NCI-H345 treated with DMSO at 0.1 percent for 48 hours (cell line): Measurements from ENCODE around the gene GRK4.
"Not testable (repeated sequence)": the region's sequence is repeated elsewhere in the genome, so short reads cannot be mapped to it uniquely, and the experiment has no call there.

Source experiments
- DNase-seq: peaks from one replicate; lab custom pipeline; 2025; ENCODE audit not compliant: unreplicated experiment; lab: John Stamatoyannopoulos, UW

Gene GRK4

DNA sequence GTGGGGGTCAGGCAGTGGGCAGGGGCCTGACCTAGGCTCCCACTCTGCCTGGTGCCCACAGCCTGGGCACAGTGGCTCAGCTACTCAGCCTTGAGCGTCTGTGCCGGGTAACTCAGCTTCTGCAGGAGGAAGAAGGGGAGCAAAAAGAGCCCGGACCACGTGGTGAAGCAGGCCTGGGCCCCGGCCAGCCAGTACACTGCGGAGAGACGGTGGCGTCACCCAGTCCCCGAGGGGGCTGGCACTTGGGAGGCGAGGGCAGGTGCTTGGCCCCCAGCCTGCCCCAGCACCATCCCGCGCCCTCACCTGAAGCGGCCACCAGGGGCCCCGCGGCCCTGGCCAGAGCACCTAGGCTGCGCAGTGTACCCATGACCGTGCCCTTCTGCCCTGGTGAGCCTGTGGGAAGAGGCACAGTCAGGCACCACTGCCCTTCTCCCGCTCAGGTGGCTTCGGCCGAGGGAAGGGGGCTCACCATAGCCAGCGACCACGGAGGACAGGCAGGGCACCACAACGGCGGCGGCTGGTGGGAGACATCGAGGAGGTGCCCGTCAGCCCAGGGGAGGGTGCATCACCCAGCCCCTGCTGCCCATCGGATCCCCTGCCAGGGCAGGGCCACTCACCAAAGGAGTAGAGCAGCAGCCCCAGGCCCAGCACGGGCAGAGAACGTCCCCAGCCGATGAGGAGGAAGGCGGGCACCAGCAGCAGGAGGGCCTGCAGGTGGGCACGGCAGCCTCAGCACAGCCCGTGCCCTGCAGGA, 32.4 kb upstream of the GRK4 start:
- DNase-seq = no peak

DNA sequence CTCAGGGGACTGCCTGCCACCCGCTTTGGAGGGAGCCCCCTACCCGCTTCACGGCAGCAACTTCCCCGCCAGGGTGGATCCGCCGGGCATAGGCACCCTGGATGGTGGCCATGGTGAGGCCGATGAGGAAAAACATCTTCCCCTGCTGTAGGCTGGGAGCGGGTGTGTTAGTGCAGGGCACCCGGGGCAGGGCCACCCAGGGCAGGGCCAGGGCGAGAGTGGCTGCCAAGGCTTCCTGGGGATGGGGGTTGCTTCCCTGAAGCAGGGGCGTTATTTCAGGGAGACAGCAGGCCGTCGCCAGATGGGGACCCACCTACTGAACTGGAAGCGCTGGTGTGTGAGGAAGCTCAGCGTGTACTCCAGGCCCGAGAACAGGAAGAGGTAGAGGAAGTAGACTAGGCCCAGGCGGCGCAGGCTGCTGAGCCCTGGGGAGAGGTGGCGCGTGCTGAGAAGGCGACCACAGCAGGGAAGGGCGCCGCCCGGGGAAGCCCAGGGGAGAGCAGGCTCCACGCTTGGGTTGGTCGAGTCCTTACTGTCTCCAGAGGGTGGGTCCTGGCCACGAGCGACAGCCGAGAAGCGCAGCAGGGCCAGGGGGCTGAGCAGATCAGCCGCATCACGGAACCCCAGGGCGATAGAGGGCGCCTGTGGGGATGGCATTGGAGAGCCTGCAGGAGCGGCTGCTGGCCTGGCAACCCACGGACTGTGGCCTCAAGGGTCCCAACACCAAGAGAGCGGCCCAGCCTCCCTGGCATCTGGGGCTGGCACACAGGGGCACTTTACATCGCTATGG, 31.7 kb upstream of the GRK4 start:
- no peak for DNase-seq

DNA sequence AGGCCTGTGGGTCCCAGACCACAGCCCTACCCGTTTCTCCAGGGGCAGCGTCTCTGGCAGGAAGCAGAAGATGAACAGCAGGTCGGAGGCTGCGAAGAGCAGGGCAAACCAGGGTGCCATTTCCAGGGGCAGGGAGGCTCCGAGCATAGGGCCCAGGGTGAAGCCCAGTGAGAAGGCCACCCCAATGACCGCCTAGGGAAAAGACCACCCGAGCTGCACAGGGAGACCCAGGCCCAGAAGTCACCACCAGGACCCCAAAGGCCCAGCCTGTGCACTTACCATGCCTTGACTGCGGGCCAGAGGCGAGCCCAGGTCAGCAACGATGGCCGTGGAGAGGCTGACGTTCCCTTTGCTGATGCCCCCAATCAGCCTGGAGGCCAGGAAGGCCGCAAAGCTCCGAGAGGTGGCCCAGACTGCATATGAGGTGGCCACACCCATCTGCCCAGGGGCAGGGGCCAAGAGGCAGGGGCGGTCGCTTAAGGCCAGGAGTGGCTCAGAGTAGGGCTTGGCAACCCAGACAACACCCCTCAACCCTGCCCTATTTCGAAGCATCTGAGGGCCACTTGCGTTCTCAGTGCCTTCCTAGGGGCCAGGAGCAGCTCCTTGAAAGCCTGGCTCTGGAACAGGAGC, 30.9 kb upstream of the GRK4 start:
- no peak for DNase-seq

DNA sequence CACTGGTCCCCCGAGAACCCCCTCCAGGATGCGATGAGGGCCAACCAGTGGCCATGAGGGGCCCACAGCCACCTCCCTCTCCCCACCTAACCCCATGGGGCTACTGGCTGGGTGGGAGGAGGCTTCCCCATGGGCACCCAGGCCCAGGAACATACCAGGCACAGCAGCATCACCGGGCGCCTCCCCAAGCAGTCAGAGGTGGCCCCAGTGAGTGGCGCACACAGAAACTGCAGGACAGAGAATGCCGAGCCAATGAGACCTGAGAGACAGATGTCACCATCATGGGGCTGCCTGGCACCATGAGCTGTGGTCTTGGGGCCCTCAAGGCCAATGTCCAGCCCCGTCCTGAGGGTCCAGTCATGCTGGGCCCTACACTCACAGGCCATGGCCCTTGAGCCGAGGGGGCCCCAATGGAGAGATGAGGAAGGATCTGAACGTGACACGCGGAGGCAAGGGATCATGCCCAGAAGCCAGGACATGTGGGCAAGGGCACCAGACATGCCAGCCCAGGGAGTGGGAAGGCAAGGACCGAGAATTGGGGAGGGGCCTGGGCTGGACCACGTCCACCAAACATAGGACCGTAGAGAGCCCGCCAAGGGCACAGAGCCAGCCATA, 30.3 kb upstream of the GRK4 start:
- no peak for DNase-seq

DNA sequence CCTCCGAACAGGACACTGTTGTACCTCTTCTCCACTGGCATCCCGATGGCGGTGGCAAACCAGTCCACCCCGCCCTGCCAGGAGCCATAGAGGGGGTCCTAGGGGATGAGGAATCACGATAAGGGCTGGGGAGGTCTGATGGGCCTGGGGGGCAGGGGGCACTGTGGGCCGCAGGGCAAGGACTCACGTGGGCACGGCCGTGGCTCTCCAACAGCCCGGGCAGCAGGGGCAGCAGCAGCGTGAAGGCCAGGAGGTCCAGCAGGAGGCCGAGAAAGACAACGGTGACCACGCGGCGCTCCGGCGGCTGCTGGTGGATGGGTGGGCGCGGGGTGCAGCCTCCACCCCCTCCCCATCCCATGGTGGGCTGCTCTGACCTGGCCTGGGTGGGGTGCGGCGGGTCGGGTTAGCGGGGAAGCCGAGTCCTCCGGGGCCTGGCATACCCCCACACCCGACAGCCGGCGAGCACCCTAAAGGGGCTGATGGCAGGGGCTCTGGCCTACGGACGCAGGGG, 29.8 kb upstream of the GRK4 start:
- no peak for DNase-seq

DNA sequence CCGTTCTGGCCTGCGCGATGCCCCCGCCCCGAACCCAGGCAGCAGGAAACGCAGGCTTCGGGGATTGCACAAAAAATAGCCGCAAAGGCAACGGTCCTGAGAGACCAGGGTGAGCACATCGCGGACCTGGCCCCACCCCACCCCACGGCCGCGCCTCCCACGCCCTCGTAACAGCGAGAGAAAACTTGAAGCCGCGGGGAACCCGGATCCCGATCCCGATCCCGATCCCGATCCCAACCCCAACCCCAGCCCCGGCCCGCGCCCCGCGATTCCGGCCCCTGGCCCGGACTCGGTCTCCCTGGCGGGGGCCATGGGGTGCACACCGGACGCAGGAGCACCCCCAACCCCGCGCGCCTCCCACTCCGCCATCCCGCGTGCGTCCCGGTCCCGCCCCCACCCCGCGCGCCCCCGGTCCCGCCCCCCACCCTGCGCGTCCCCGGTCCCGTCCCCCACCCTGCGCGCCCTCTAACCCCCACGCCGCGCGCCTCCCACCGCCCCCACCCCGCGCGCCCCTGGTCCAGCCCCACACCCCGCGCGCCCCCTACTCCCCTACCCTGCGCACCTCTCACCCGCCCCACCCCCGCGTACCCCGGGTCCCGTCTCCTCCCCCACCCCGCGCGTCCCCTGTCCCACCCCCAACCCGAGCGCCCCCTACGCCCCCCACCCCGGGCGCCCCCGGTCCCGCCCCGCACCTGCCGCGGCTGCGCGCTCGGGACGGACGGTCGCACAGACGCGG, 29.1 kb upstream of the GRK4 start:
- DNase-seq = no peak

DNA sequence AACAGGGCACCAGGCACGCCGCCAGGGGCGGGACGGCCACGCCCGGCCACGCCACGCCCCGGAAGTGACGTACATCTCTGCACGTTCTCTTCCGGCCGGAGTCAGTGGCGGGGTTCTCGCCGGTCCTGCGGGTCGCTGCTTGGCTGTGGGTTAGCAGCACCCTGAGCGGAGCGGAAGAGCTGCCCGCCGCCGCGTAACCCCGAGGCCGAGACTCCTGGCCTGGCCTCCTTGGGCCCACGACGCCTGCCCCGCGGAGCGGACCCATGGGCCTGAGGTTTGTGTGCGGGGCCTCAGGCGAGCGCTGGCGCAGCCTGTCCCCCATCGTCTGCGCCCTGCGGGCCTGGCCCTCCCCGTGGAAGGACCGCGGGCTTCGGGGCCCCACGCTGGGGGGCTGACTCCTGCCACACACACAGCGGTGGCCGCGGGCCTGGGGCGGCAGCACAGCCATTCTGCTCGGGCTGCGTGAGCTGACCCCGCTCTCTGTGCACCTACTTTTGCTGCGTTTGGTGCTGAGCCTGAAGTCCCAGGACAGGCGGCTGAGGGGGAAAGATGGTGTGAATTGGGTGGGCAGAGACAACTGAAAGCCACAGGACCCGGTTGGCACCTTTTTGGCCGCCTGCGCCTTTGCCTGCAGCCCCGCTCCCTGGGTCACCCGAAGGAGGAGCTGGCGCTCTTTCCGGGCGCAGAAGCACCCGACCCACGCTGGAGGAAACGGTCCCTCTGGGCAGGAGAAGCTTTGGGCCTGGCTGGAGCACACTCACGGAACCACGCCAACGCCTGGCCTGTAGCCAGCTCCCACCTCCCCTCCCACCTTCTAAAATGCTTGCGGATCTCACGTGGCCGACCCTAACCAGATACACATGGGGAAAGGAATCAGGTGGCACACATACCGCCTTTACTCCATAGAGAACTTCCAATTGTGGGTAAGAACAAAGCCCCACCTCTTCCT, 28.3 kb upstream of the GRK4 start:
- peak; percentile 34 for DNase-seq

DNA sequence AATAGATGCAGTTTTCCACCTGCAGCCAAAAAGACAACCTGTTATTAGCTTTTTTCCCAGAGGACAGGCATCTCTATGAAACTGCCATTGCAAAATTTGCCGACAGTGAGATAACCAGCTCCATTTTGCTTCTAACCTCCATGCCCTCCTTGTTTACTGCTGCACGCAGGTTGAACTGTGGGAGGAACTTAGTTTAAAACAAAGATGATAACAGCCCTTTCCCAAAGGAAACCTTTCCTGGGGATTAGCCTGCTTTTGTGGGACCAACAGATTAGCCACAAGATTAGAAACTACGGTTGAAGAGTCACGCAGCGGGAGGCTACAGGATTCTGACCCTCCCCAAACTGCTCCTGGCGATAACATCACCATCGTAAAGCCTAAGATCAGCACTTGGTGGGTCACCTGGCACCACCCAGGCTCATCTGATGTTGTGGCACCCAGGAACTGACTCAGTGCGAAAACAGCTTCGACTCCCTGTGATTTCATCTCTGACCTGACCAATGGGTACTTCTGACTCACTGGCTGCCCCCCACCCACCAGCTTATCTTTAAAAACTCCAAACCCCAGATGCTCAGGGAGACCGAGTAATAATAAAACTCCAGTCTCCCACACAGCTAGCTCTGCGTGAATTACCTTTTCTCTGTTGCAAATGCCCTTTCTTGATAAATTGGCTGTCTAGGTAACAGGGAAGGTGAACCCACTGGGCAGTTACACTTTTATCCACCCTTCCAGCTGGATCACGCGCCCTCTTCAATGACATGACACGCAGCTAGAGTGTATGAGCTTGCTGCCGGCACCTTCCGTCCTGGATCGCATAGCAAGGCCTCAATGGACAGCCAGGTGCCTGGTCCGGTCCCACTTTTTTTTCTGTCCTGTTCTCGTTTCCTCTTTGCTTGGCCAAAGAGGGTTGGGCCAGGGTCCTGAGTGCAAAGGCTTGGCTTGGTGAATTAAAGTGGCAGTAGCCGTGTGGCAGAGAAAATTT, 27.3 kb upstream of the GRK4 start:
- DNase-seq = no peak

DNA sequence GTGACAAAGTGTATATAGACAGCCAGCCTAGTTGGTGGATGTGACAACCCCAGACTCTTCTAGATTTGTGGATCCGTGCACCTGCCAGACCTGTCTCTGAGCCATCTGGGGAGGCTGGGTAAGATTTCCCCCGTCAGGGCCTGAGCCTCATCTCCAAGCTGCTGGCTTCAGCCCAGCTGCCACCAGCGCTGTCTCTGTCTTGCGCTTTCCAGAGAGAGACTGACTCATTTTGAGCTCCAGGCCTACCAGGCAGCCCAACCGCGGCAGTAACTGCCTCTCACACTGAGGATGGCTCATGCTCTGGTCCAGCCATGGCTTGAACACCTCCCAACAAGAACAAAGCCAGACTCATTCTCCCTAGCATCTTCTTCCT, 26.6 kb upstream of the GRK4 start:
- no peak for DNase-seq

DNA sequence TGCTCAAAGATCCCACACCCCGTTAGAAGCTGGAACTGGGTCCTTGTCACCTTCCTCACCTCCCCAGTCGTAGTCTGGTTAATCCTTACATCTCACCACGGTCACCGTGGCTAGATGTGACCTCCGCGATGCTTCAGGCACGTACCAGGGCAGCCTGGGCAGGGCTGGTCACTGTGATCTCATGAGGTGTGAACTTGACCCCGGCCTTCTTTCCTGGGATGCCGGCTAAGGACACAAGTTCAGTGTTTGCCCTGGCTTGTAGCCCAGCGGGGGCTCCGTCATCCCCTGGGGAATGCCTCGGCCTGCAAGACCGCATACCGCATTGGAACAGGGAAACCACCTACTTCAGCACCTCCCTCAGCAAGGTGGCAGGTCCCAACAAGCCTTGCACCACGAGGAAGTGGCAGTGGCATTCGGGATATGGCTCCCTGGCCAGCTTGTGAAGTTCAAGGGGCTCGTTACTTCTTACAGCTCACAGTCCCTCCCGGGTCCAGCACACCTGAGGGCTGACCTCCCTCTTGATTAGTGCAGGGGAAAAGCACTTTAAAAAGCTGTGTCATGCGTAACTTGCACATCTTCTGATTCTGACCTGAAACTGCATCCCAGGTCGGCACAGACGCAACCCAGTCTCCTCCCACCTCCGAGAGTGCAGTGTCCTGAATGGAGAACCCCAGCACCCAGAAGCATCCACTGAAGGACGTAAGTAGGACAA, 26.1 kb upstream of the GRK4 start:
- DNase-seq = no peak

DNA sequence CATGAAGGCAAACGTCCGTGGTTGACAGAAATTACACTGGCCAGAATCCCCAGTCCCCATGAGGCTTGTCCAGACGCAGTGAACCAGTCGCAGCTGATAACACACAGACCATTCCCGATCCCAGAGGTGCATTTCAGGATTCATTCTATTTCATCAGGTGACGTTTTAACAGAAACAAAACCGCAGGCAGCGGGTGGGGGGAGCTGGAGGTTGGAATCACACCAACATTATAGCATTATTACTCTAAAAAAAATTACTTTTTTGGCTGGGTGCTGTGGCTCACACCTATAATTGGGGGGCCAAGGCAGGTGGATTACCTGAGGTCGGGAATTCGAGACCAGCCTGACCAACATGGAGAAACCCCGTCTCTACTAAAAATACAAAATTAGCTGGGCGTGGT, 25.4 kb upstream of the GRK4 start:
- DNase-seq = no peak

DNA sequence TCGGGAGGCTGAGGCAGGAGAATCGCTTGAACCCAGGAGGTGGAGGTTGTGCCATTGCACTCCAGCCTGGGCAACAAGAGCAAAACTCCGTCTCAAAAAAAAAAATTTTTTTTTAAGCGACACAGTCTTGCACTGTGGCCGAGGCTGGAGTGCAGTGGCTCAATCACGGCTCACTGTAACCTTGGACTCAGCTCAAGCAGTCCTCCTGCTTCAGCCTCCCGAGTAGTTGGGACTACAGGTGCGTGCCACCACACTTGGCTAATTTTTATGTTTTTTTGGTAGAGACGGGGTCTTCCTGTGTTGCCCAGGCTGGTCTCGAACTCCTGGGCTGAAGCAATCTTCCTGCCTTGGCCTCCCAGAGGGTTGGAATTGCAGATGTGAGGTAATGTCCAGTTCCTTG, 25.0 kb upstream of the GRK4 start:
- DNase-seq = not testable (repeated sequence)

DNA sequence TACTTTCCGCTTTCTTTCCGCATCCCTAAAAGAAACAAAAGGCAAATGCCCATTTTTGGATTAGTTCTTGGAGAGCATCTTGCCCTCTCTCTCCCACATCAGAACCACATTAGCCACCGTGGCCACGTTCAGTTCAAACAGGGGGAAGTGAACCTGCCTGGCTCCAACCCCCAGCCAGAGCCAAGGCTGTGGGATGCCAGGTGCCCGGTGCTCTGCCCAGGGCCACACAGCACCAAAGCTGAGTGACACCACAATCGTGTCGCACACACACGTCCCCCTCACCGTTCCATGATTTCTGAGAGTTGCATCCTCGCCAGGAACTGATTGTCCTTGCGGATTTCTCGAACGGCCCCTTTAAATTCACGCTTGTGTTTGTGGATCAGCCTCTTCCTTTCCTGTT, 24.5 kb upstream of the GRK4 start:
- DNase-seq = no peak

DNA sequence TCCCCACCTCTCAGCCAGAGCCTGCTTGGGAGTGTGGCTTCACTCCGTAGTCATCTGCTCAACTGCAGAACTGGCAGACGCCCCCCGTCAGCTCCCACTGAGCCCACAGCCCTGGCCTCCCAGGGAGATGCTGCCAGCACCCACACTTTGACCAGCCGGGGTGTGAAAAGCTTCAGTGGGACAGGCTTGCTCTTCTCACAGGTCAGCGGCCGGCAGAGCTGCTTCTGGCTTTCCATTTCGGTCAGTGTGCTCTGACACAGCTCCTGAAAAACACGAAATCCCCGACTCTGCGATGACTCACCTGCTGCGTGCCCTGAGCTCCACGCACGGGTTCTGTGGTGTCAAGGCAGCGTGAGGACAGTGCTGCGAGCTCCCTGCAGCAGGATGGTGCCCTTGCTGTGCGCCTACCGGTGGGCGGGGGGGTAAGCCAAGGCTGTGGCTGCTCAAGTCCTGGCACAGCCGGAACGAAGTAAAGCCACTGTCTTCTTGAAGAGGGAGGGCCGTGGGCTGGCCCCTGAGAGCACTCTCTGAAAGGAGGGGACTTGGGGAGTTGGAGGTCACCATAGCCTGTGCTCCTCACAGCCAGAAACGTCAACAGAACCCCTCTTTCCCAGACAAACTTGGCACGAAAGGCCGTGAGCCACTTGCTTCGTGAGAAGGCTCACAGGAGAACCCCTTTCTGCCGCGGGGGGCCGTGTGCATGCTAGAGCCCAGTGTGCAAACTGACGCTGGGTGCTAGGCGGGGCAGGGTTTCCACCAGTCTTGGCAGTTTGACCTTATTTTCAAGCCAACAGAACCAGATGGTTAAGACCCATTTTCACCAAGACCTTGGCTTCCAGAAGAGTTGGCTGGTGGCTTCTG, 23.8 kb upstream of the GRK4 start:
- no peak for DNase-seq

DNA sequence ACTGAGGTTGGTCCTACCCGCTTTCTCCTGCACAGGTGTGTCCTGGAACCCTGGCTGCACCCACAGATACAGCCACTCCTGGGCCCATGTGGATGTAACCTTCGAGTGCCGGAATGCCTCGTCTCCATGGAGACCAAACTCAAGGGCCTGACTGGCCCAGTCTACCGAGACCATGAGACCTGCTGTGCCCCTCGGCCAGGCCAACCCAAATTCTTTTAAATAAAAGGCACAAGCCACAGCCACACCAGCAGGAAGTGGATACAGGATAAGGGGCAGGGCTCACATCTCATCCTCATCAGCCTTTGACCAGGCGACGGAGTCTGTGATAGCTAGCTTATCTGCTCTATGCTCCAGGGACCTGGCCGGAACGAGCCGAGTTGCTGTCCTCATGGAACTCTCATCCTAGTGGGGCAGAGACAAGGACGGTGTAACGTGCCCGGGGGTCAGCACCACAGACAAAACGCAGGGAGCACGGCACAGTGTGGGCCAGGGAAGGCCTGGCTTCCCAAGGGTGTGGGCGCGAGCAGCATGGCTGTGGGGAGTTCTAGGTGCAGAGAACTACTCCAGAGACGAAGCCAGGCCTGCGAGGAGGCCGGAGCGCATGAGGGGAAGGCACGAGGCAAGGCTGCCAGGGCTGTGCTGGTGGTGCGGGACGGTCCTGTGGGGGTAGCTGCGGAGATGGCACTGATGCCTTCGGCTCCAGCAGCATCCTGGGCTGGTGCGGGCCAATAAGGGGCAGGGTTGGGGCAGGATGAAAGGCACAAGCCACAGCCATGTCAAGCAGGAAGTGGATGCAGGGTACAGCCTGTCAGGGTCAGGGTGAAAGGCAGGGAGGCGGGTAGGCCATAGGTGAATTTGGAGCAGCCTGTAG, 22.9 kb upstream of the GRK4 start:
- no peak for DNase-seq
